OCI-LY7 (cell line): ENCODE measurements around the gene GNE. TPM values are rescaled to one million over a fixed set of nuclear protein-coding genes. Genes with fewer than 3 reads are reported as not detected.

Experiments used
- BruUV-seq: library from RNA; stranded (reverse); fragments of 400-500 nt; replicated peaks from 2 replicates; lab custom pipeline; 2021; lab: Mats Ljungman, UMichigan
- CTCF ChIA-PET: fragments of 300-600 bp; sonication (Branson Sonifier 250); formaldehyde crosslinking; loops from one replicate; lab custom pipeline; 2022; ENCODE audit warnings: antibody characterized with exemption; ENCODE audit not compliant: unreplicated experiment; lab: Charles Lee
- POLR2A ChIA-PET: fragments of 300-600 bp; sonication (Branson Sonifier 250); formaldehyde crosslinking; loops from one replicate; lab custom pipeline; 2022; ENCODE audit warnings: antibody characterized with exemption; lab: Charles Lee
- DNase-seq: peaks from one replicate; pipeline ENCODE4 v3.0.0-alpha.2; 2015; ENCODE audit warnings: low spot score
- H2AFZ ChIP-seq: fragments of 200-600 bp; sonication (generic), shearing (Covaris generic); 2 replicates; pipeline ENCODE4 v1.6.1; 2014; ENCODE audit warnings: mild to moderate bottlenecking, antibody characterized with exemption, low read length, moderate library complexity
- H3K27ac ChIP-seq: fragments of 200-600 bp; sonication (generic); 2 replicates; pipeline ENCODE4 v1.5.1; 2014; ENCODE audit warnings: mixed run types, low read depth, mild to moderate bottlenecking, moderate library complexity, low read length, inconsistent platforms; ENCODE audit not compliant: poor library complexity, severe bottlenecking
- H3K36me3 ChIP-seq: fragments of 200-600 bp; sonication (generic); 2 replicates; pipeline ENCODE4 v1.6.1; 2014; ENCODE audit warnings: mild to moderate bottlenecking, antibody characterized with exemption, low read length, moderate library complexity, mixed read lengths; ENCODE audit not compliant: insufficient read depth
- H3K4me1 ChIP-seq: fragments of 200-600 bp; sonication (generic); 2 replicates; pipeline ENCODE4 v1.5.1; 2014; ENCODE audit warnings: mild to moderate bottlenecking, low read length; ENCODE audit not compliant: insufficient read depth, poor library complexity, severe bottlenecking
- H3K4me2 ChIP-seq: fragments of 200-600 bp; sonication (generic); 2 replicates; pipeline ENCODE4 v1.6.1; 2014; ENCODE audit warnings: mild to moderate bottlenecking, low read length
- H3K4me3 ChIP-seq: fragments of 200-600 bp; sonication (generic); 2 replicates; pipeline ENCODE4 v1.5.1; 2014; ENCODE audit warnings: mild to moderate bottlenecking, low read depth, low read length; ENCODE audit not compliant: poor library complexity, severe bottlenecking
- H3K79me2 ChIP-seq: fragments of 200-600 bp; sonication (generic); 2 replicates; pipeline ENCODE4 v1.6.1; 2016; ENCODE audit warnings: low read depth, mild to moderate bottlenecking, low read length, moderate library complexity, mixed read lengths; ENCODE audit not compliant: insufficient read depth
- H3K9me2 ChIP-seq: fragments of 200-600 bp; sonication (generic); 2 replicates; pipeline ENCODE4 v1.6.1; 2016; ENCODE audit warnings: mild to moderate bottlenecking, low read length, mixed read lengths; ENCODE audit not compliant: insufficient read depth
- H3K9me3 ChIP-seq: fragments of 200-600 bp; sonication (generic); 2 replicates; pipeline ENCODE4 v1.6.1; 2014; ENCODE audit warnings: mild to moderate bottlenecking, mixed run types, low read length, mixed read lengths
- H4K20me1 ChIP-seq: fragments of 200-600 bp; sonication (generic); 2 replicates; pipeline ENCODE4 v1.6.1; 2014; ENCODE audit warnings: mild to moderate bottlenecking, antibody characterized with exemption, low read length, moderate library complexity, mixed read lengths; ENCODE audit not compliant: insufficient read depth
- CTCF ChIP-seq: fragments of 200-600 bp; sonication (generic); conservative IDR thresholded peaks from 2 replicates; pipeline ENCODE4 v1.5.1; 2014; ENCODE audit warnings: mild to moderate bottlenecking, antibody characterized with exemption, low read length, moderate library complexity, mixed read lengths
- EZH2phosphoT487 ChIP-seq: fragments of 200-600 bp; sonication (generic); IDR thresholded peaks from 2 replicates; pipeline ENCODE4 v1.6.1; 2018; ENCODE audit warnings: low read depth, borderline replicate concordance, mild to moderate bottlenecking, mixed run types, antibody characterized with exemption, low read length, moderate library complexity, mixed read lengths
- intact Hi-C: fragments of 100-400 bp; cut with micrococcal nuclease; formaldehyde crosslinking; loops from one replicate; pipeline ENCODE4 v1.10.0; 2022; ENCODE audit not compliant: unreplicated experiment
- total RNA-seq, 2 experiments: library from RNA; depleted of rRNA in 1 of 2; stranded (reverse); fragments of >200 nt in 1 of 2; shearing (Covaris generic) in 1 of 2; gene quantifications; 2 replicates each; pipeline ENCODE4 v1.2.3, GENCODE V29; 2014 to 2022

GNE gene
- total RNA-seq, 2 experiments from 2014 or later: 15.5 to 27.7 TPM

DNA sequence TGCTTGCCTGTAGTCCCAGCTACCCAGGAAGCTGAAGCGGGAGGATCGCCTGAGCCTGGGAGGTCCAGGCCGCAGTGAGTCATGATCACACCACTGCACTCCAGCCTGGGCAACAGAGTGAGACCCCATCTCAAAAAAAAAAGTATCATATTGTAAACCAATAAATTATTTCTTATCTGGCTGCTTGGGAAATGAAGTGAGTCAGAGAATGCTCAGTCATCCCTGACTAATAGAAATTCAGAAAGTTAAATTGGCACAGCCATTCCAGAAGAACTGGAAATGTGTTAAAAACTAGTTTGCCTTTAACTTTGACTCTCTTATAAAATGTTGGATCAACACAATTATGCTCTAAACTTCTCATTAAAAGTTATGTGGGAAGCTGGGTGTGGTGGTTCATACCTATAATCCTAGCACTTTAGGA is 9.8 kb upstream of the GNE start:
- H3K36me3 ChIP-seq: no peaks in the 10 kb centered on the region
- no peaks in the 10 kb centered on the region for H3K9me2 ChIP-seq
- TF ChIP-seq CTCF (no peak), EZH2phosphoT487 (no peak)
- no peaks in the 10 kb centered on the region for H3K9me3 ChIP-seq
- ChIA-PET CTCF (no interaction called here), POLR2A (interaction anchor here (1.4 kb wide), 1 partner anchor 9 kb away, joined by 3 read pairs; no protein-coding TSS in a partner anchor)
- H3K4me3 ChIP-seq: no peak overlapping the region
- no peak for DNase-seq
- no peaks in the 10 kb centered on the region for H3K79me2 ChIP-seq
- intact Hi-C loops: no loop called here
- H3K4me1 ChIP-seq: no peaks in the 10 kb centered on the region
- no peak overlapping the region for H2AFZ ChIP-seq
- H3K4me2 ChIP-seq: no peak overlapping the region
- H3K27ac ChIP-seq: no peak overlapping the region
- H4K20me1 ChIP-seq: no peaks in the 10 kb centered on the region
- no TSS peak for BruUV-seq

GRCh38 chr9:36264896-36265295 is 6.6 kb upstream of the GNE start:
- Histone ChIP-seq H4K20me1 (no peaks in the 10 kb centered on the region), H2AFZ (no peak overlapping the region), H3K79me2 (no peaks in the 10 kb centered on the region), H3K9me2 (no peaks in the 10 kb centered on the region), H3K4me1 (no peaks in the 10 kb centered on the region), H3K36me3 (no peaks in the 10 kb centered on the region), H3K4me3 (no peak overlapping the region), H3K4me2 (no peak overlapping the region), H3K9me3 (no peaks in the 10 kb centered on the region), H3K27ac (no peak overlapping the region)
- CTCF ChIA-PET: no interaction called here
- intact Hi-C loops: no loop called here
- DNase-seq: no peak
- POLR2A ChIA-PET: interaction anchor here (0.6 kb wide), 1 partner anchor 175 kb away, joined by 3 read pairs; no protein-coding TSS in a partner anchor
- TF ChIP-seq CTCF (no peak), EZH2phosphoT487 (no peak)
- BruUV-seq: no TSS peak

GRCh38 chr9:36263683-36264082 is 5.4 kb upstream of the GNE start:
- no peak for DNase-seq
- no peak overlapping the region for H3K4me3 ChIP-seq
- no TSS peak for BruUV-seq
- H3K4me1 ChIP-seq: peaks cover 3% of the 10 kb centered on the region
- H3K4me2 ChIP-seq: no peak overlapping the region
- H2AFZ ChIP-seq: no peak overlapping the region
- intact Hi-C loops: no loop called here
- ChIA-PET CTCF (no interaction called here), POLR2A (interaction anchor here (0.9 kb wide), 1 partner anchor 11 kb away, joined by 4 read pairs; no protein-coding TSS in a partner anchor)
- H4K20me1 ChIP-seq: no peaks in the 10 kb centered on the region
- no peaks in the 10 kb centered on the region for H3K9me3 ChIP-seq
- no peak for TF ChIP-seq EZH2phosphoT487
- no peak for TF ChIP-seq CTCF
- no peaks in the 10 kb centered on the region for H3K9me2 ChIP-seq
- H3K27ac ChIP-seq: no peak overlapping the region
- H3K36me3 ChIP-seq: no peaks in the 10 kb centered on the region
- H3K79me2 ChIP-seq: no peaks in the 10 kb centered on the region
